Dendritic cell treated with granulocyte-macrophage colony-stimulating factor and Interleukin-4, amounts not matched to agents 40 ng/mL and 50 ng/mL, for 4 days (primary cell): ENCODE data around the gene RBMS3.

Experiments used
- H3K27ac Mint-ChIP-seq: one replicate; pipeline ENCODE4 v1.8.0; 2022; ENCODE audit warnings: mild to moderate bottlenecking, mixed read lengths
- H3K27me3 Mint-ChIP-seq: one replicate; pipeline ENCODE4 v1.8.0; 2022; ENCODE audit warnings: mild to moderate bottlenecking, mixed read lengths
- H3K36me3 Mint-ChIP-seq: one replicate; pipeline ENCODE4 v1.8.0; 2022; ENCODE audit warnings: low read depth, mixed read lengths
- H3K4me1 Mint-ChIP-seq: one replicate; pipeline ENCODE4 v1.8.0; 2022; ENCODE audit warnings: low read depth, mixed read lengths
- H3K4me3 Mint-ChIP-seq: one replicate; pipeline ENCODE4 v1.8.0; 2022; ENCODE audit warnings: mild to moderate bottlenecking, moderate library complexity, mixed read lengths
- H3K9me3 Mint-ChIP-seq: one replicate; pipeline ENCODE4 v1.8.0; 2022; ENCODE audit warnings: mixed read lengths
- intact Hi-C: fragments of 100-400 bp; cut with micrococcal nuclease; formaldehyde crosslinking; loops from one replicate; pipeline ENCODE4 v1.15.0; 2022

The RBMS3 gene

GRCh38 chr3:29263476-29263875 lies 17.4 kb upstream of the RBMS3 start:
- intact Hi-C loops, result no loop called here
- Mint-ChIP-seq H3K36me3 (no peaks in the 10 kb centered on the region), H3K9me3 (no peaks in the 10 kb centered on the region), H3K27ac (no peak overlapping the region), H3K27me3 (no peaks in the 10 kb centered on the region), H3K4me3 (no peak overlapping the region), H3K4me1 (no peaks in the 10 kb centered on the region)

- Mint-ChIP-seq H3K27ac (no peak overlapping the region), H3K9me3 (no peaks in the 10 kb centered on the region), H3K4me1 (no peaks in the 10 kb centered on the region), H3K27me3 (peaks cover 1% of the 10 kb centered on the region), H3K36me3 (no peaks in the 10 kb centered on the region), H3K4me3 (no peak overlapping the region)
- intact Hi-C loops, result no loop called here
Measured at GRCh38 chr3:29265509-29266072, 15.3 kb upstream of the RBMS3 start.

GRCh38 chr3:29267226-29267625 lies 13.6 kb upstream of the RBMS3 start:
- Mint-ChIP-seq H3K27ac (no peak overlapping the region), H3K27me3 (peaks cover 1% of the 10 kb centered on the region), H3K4me1 (no peaks in the 10 kb centered on the region), H3K4me3 (no peak overlapping the region), H3K9me3 (no peaks in the 10 kb centered on the region), H3K36me3 (no peaks in the 10 kb centered on the region)
- intact Hi-C loops, result no loop called here

GRCh38 chr3:29268651-29269050 lies 12.2 kb upstream of the RBMS3 start:
- H3K4me3 Mint-ChIP-seq, result no peak overlapping the region
- H3K27ac Mint-ChIP-seq, result no peak overlapping the region
- peaks cover 1% of the 10 kb centered on the region for H3K27me3 Mint-ChIP-seq
- intact Hi-C loops, result no loop called here
- H3K9me3 Mint-ChIP-seq, result no peaks in the 10 kb centered on the region
- no peaks in the 10 kb centered on the region for H3K36me3 Mint-ChIP-seq
- no peaks in the 10 kb centered on the region for H3K4me1 Mint-ChIP-seq

- no peak overlapping the region for H3K27ac Mint-ChIP-seq
- H3K36me3 Mint-ChIP-seq, result no peaks in the 10 kb centered on the region
- intact Hi-C loops, result no loop called here
- no peaks in the 10 kb centered on the region for H3K9me3 Mint-ChIP-seq
- peaks cover 1% of the 10 kb centered on the region for H3K27me3 Mint-ChIP-seq
- no peak overlapping the region for H3K4me3 Mint-ChIP-seq
- no peaks in the 10 kb centered on the region for H3K4me1 Mint-ChIP-seq
Measured at GRCh38 chr3:29270752-29271151, 10.1 kb upstream of the RBMS3 start.

GRCh38 chr3:29271475-29271874 lies 9.4 kb upstream of the RBMS3 start:
- no peaks in the 10 kb centered on the region for H3K9me3 Mint-ChIP-seq
- no peak overlapping the region for H3K27ac Mint-ChIP-seq
- peaks cover 1% of the 10 kb centered on the region for H3K27me3 Mint-ChIP-seq
- H3K4me3 Mint-ChIP-seq, result no peak overlapping the region
- H3K36me3 Mint-ChIP-seq, result no peaks in the 10 kb centered on the region
- intact Hi-C loops, result no loop called here
- no peaks in the 10 kb centered on the region for H3K4me1 Mint-ChIP-seq

GRCh38 chr3:29274667-29275066 lies 6.2 kb upstream of the RBMS3 start:
- Mint-ChIP-seq H3K27ac (no peak overlapping the region), H3K36me3 (no peaks in the 10 kb centered on the region), H3K9me3 (no peaks in the 10 kb centered on the region), H3K4me1 (no peaks in the 10 kb centered on the region), H3K4me3 (no peak overlapping the region), H3K27me3 (peaks cover 5% of the 10 kb centered on the region)
- intact Hi-C loops, result no loop called here

- peaks cover 6% of the 10 kb centered on the region for H3K27me3 Mint-ChIP-seq
- no peak overlapping the region for H3K4me3 Mint-ChIP-seq
- peaks cover under 1% of the 10 kb centered on the region for H3K4me1 Mint-ChIP-seq
- no peaks in the 10 kb centered on the region for H3K36me3 Mint-ChIP-seq
- H3K27ac Mint-ChIP-seq, result no peak overlapping the region
- intact Hi-C loops, result no loop called here
- H3K9me3 Mint-ChIP-seq, result no peaks in the 10 kb centered on the region
Measured at GRCh38 chr3:29275309-29275708, 5.6 kb upstream of the RBMS3 start.

- H3K4me1 Mint-ChIP-seq, result peaks cover 18% of the 10 kb centered on the region
- no peak overlapping the region for H3K4me3 Mint-ChIP-seq
- intact Hi-C loops, result no loop called here
- H3K36me3 Mint-ChIP-seq, result no peaks in the 10 kb centered on the region
- H3K27me3 Mint-ChIP-seq, result peaks cover 14% of the 10 kb centered on the region
- H3K9me3 Mint-ChIP-seq, result no peaks in the 10 kb centered on the region
- no peak overlapping the region for H3K27ac Mint-ChIP-seq
Measured at GRCh38 chr3:29277249-29277648, 3.6 kb upstream of the RBMS3 start.

- intact Hi-C loops, result no loop called here
- Mint-ChIP-seq H3K36me3 (no peaks in the 10 kb centered on the region), H3K4me1 (peaks cover 18% of the 10 kb centered on the region), H3K9me3 (no peaks in the 10 kb centered on the region), H3K27me3 (peaks cover 16% of the 10 kb centered on the region), H3K4me3 (no peak overlapping the region), H3K27ac (no peak overlapping the region)
Measured at GRCh38 chr3:29279286-29279685, 1.6 kb upstream of the RBMS3 start.

- no peaks in the 10 kb centered on the region for H3K36me3 Mint-ChIP-seq
- H3K4me1 Mint-ChIP-seq, result peaks cover 18% of the 10 kb centered on the region
- intact Hi-C loops, result no loop called here
- no peak overlapping the region for H3K27ac Mint-ChIP-seq
- peaks cover 16% of the 10 kb centered on the region for H3K27me3 Mint-ChIP-seq
- H3K4me3 Mint-ChIP-seq, result no peak overlapping the region
- H3K9me3 Mint-ChIP-seq, result no peaks in the 10 kb centered on the region
Measured at GRCh38 chr3:29279806-29280205, 1.1 kb upstream of the RBMS3 start.

GRCh38 chr3:29281094-29281343 lies 148 bp downstream of the RBMS3 start:
- Mint-ChIP-seq H3K36me3 (no peaks in the 10 kb centered on the region), H3K4me3 (peak overlapping the region; percentile 71), H3K9me3 (no peaks in the 10 kb centered on the region), H3K4me1 (peaks cover 18% of the 10 kb centered on the region), H3K27ac (peak overlapping the region; percentile 45), H3K27me3 (peaks cover 16% of the 10 kb centered on the region)
- intact Hi-C loops, result no loop called here

GRCh38 chr3:29281344-29282241 lies 722 bp downstream of the RBMS3 start:
- no peaks in the 10 kb centered on the region for H3K9me3 Mint-ChIP-seq
- peaks cover 20% of the 10 kb centered on the region for H3K27me3 Mint-ChIP-seq
- no peaks in the 10 kb centered on the region for H3K36me3 Mint-ChIP-seq
- intact Hi-C loops, result no loop called here
- H3K27ac Mint-ChIP-seq, result peak overlapping the region; percentile 45
- peaks cover 18% of the 10 kb centered on the region for H3K4me1 Mint-ChIP-seq
- peak overlapping the region; percentile 71 for H3K4me3 Mint-ChIP-seq

- no peak overlapping the region for H3K27ac Mint-ChIP-seq
- H3K27me3 Mint-ChIP-seq, result peaks cover 18% of the 10 kb centered on the region
Measured at GRCh38 chr3:29282427-29283230, 1.8 kb downstream of the RBMS3 start.

More at GRCh38 chr3:29282427-29283230, 1.8 kb downstream of the RBMS3 start:
- Mint-ChIP-seq H3K36me3 (no peaks in the 10 kb centered on the region), H3K4me3 (no peak overlapping the region), H3K4me1 (peaks cover 18% of the 10 kb centered on the region), H3K9me3 (no peaks in the 10 kb centered on the region)
- intact Hi-C loops, result no loop called here
